ENCODE results near the gene LAMP5.

- no peak for TF ChIP-seq YY1 (IDR thresholded peaks at IDR 0.05; ENCODE audit: insufficient read depth, insufficient read length)
- TF ChIP-seq ZNF274 (IDR thresholded peaks at IDR 0.05; ENCODE audit: low read depth, low read length), result no peak
- no peak for TF ChIP-seq SUZ12 (IDR thresholded peaks at IDR 0.05; ENCODE audit: extremely low read depth, insufficient read depth, insufficient read length)
Observed at GRCh38 chr20:9514072-9514460, 324 bp upstream of the LAMP5 start.

All from NT2/D1 (cell line).